A549 (cell line): ENCODE measurements around the gene AGAP3.

Experiments used
- CBX8 ChIP-seq: fragments of 200-600 bp; sonication (generic); IDR thresholded peaks from 2 replicates; pipeline ENCODE4 v1.6.1; 2016
- CEBPB ChIP-seq, 2 experiments: fragments of >200 bp in 1 of 2; sonication (Bioruptor Twin) in 1 of 2; formaldehyde crosslinking in 1 of 2; IDR thresholded peaks; 2 replicates each; pipeline ENCODE4 v1.6.1; 2012 to 2016
- CTCF ChIP-seq: fragments of >200 bp; sonication (Bioruptor Twin); formaldehyde crosslinking; IDR thresholded peaks from 3 replicates; pipeline ENCODE4 v1.5.1; 2016
- EP300 ChIP-seq, 2 experiments: fragments of >200 bp; sonication (Bioruptor Twin); formaldehyde crosslinking; IDR thresholded peaks; 2 replicates in 1 of 2; 3 replicates in 1 of 2; pipeline ENCODE4 v1.6.1; 2016 to 2017
- MYC ChIP-seq: IDR thresholded peaks from 2 replicates; pipeline ENCODE4 v1.6.1; 2012; ENCODE audit warnings: mild to moderate bottlenecking, inconsistent platforms, low read length, improper control_type of control experiment, borderline replicate concordance
- NFE2L2 ChIP-seq: fragments of 150-350 bp; conservative IDR thresholded peaks from 2 replicates; pipeline ENCODE4 v1.6.1; 2014; ENCODE audit warnings: low read length
- NPAS2 ChIP-seq: fragments of 250-450 bp; sonication (Bioruptor Pico); IDR thresholded peaks from 2 replicates; pipeline ENCODE4 v1.8.0; 2022; ENCODE audit warnings: mild to moderate bottlenecking, moderate library complexity, borderline replicate concordance
- POLR2A ChIP-seq: IDR thresholded peaks from 2 replicates; pipeline ENCODE4 v1.6.1; 2012; ENCODE audit warnings: mild to moderate bottlenecking, low read length
- REST ChIP-seq: fragments of 200-600 bp; sonication (generic); IDR thresholded peaks from 2 replicates; pipeline ENCODE4 v1.6.1; 2016; ENCODE audit warnings: antibody characterized with exemption, mild to moderate bottlenecking, moderate library complexity
- RNF2 ChIP-seq: fragments of 200-600 bp; sonication (generic); IDR thresholded peaks from 2 replicates; pipeline ENCODE4 v1.6.1; 2016; ENCODE audit warnings: low read depth, mild to moderate bottlenecking, antibody characterized with exemption, moderate library complexity, borderline replicate concordance
- TFCP2L1 ChIP-seq: fragments of 250-450 bp; sonication (Bioruptor Pico); IDR thresholded peaks from 2 replicates; pipeline ENCODE4 v1.5.0; 2021; ENCODE audit warnings: mild to moderate bottlenecking
- TF ChIP-seq, protein P1 (sequence below): IDR thresholded peaks from 2 replicates; pipeline ENCODE4 v1.6.1; 2012

GRCh38 chr7:151138153-151138851, 52.0 kb downstream of the AGAP3 start:
- TF ChIP-seq MYC, result no peak
- no peak for TF ChIP-seq CTCF
- no peak for TF ChIP-seq CBX8
- TF ChIP-seq EP300 (IDR thresholded peaks at IDR 0.05), result no peak
- TF ChIP-seq NPAS2 (CRISPR knock-in tag), result no peak
- no peak for TF ChIP-seq TFCP2L1 (CRISPR knock-in tag)
- TF ChIP-seq, protein P1, sequence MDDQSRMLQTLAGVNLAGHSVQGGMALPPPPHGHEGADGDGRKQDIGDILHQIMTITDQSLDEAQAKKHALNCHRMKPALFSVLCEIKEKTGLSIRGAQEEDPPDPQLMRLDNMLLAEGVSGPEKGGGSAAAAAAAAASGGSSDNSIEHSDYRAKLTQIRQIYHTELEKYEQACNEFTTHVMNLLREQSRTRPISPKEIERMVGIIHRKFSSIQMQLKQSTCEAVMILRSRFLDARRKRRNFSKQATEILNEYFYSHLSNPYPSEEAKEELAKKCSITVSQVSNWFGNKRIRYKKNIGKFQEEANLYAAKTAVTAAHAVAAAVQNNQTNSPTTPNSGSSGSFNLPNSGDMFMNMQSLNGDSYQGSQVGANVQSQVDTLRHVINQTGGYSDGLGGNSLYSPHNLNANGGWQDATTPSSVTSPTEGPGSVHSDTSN, result no peak
- no peak for TF ChIP-seq POLR2A
- no peak for TF ChIP-seq REST
- no peak for TF ChIP-seq NFE2L2
- TF ChIP-seq RNF2, result no peak
- TF ChIP-seq CEBPB (IDR thresholded peaks at IDR 0.05), result no peak
